ENCODE data around the gene ARID1B. TPM values are rescaled to one million over a fixed set of nuclear protein-coding genes. Genes with fewer than 3 reads are reported as not detected.

The ARID1B gene
- total RNA-seq, 5 donors from 2014 or later (not counting 1 experiment from before 2014, with no cell fraction given): 103 to 161 (median 108) TPM

- 83% methylated on average over 7 of the region's 11 CpGs for WGBS (ENCODE audit: insufficient coverage)
- no peaks in the 10 kb centered on the region for H3K4me1 ChIP-seq (ENCODE audit: control insufficient read depth in 1 of 2, extremely low read depth in 1 of 2, insufficient read depth in 2 of 2, low read length in 2 of 2)
- H3K4me3 ChIP-seq (ENCODE audit: control insufficient read depth in 1 of 2, extremely low read depth in 1 of 2, low read length in 1 of 2): no peak overlapping the region
- DNase-seq: no peak
- Mint-ChIP-seq H3K4me3 (no peak overlapping the region), H3K27ac (peak overlapping the region in 1 of 2 donors; percentile 30), H3K36me3 (peaks cover 12% of the 10 kb centered on the region), H3K4me1 (peaks cover 0 to 4% (median 0%) of the 10 kb centered on the region in 3 donors), H3K9me3 (no peaks in the 10 kb centered on the region), H3K27me3 (no peaks in the 10 kb centered on the region)
- ChIA-PET POLR2A (no interaction called here), CTCF (interaction anchor here in 1 of 2 donors (0.7 kb wide), 1 partner anchor 1384 kb away, joined by 5 read pairs; no protein-coding TSS in a partner anchor)
- peak in 1 of 4 experiments; percentile 20 for ATAC-seq (replicated peaks in 1 of 4)
- peaks cover 7 to 8% of the 10 kb centered on the region in 2 donors for H3K36me3 ChIP-seq (ENCODE audit: control insufficient read depth in 2 of 2, extremely low read depth in 1 of 2, insufficient read depth in 1 of 2, low read length in 1 of 2)
- H3K27ac ChIP-seq (ENCODE audit: low read length): no peak overlapping the region
- H3K27me3 ChIP-seq (replicated peaks in 1 of 2; ENCODE audit: control insufficient read depth in 2 of 2, extremely low read depth in 1 of 2, insufficient read depth in 2 of 2, low read length in 1 of 2): no peaks in the 10 kb centered on the region
- no peaks in the 10 kb centered on the region for H3K9me3 ChIP-seq
Observed at GRCh38 chr6:157211603-157212455, 434.7 kb downstream of the ARID1B start.

DNA sequence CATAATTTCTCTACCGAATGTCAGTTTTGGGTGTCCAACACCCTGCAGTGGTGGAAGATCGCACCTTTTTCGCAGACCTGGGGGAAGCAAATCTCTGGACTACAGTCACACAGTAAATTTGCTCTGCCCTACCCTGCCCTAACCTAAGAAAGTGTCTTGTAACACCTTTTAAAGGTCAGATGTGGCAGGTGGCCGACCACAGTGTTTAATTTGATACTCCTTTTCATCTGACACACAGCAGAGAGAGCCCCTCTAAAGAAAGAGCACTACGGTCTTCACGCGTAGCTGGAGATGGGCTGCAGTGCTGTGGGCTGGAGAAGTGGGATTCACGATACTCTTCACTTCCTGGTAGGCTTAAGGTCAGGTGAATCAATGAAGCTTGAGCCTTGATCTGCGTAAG, 436.2 kb downstream of the ARID1B start:
- Mint-ChIP-seq H3K27ac (no peak overlapping the region), H3K27me3 (no peaks in the 10 kb centered on the region), H3K4me3 (no peak overlapping the region), H3K9me3 (no peaks in the 10 kb centered on the region), H3K4me1 (peaks cover 0 to 5% (median 0%) of the 10 kb centered on the region in 3 donors), H3K36me3 (peaks cover 4% of the 10 kb centered on the region)
- Histone ChIP-seq H3K36me3 (ENCODE audit: control insufficient read depth in 2 of 2, extremely low read depth in 1 of 2, insufficient read depth in 1 of 2, low read length in 1 of 2) (peaks cover 0 to under 1% of the 10 kb centered on the region in 2 donors), H3K4me3 (ENCODE audit: control insufficient read depth in 1 of 2, extremely low read depth in 1 of 2, low read length in 1 of 2) (no peak overlapping the region), H3K9me3 (no peaks in the 10 kb centered on the region), H3K4me1 (ENCODE audit: control insufficient read depth in 1 of 2, extremely low read depth in 1 of 2, insufficient read depth in 2 of 2, low read length in 2 of 2) (no peaks in the 10 kb centered on the region), H3K27me3 (replicated peaks in 1 of 2; ENCODE audit: control insufficient read depth in 2 of 2, extremely low read depth in 1 of 2, insufficient read depth in 2 of 2, low read length in 1 of 2) (no peaks in the 10 kb centered on the region), H3K27ac (ENCODE audit: low read length) (no peak overlapping the region)
- ATAC-seq (replicated peaks in 1 of 4) (no peak), DNase-seq (no peak)
- WGBS (ENCODE audit: insufficient coverage): 96% methylated on average over 3 of the region's 9 CpGs
- ChIA-PET CTCF (no interaction called here), POLR2A (interaction anchor here (0.5 to 0.6 kb wide), 2 partner anchors 101 to 239 kb away, joined by 3 read pairs; no protein-coding TSS in a partner anchor)

DNA sequence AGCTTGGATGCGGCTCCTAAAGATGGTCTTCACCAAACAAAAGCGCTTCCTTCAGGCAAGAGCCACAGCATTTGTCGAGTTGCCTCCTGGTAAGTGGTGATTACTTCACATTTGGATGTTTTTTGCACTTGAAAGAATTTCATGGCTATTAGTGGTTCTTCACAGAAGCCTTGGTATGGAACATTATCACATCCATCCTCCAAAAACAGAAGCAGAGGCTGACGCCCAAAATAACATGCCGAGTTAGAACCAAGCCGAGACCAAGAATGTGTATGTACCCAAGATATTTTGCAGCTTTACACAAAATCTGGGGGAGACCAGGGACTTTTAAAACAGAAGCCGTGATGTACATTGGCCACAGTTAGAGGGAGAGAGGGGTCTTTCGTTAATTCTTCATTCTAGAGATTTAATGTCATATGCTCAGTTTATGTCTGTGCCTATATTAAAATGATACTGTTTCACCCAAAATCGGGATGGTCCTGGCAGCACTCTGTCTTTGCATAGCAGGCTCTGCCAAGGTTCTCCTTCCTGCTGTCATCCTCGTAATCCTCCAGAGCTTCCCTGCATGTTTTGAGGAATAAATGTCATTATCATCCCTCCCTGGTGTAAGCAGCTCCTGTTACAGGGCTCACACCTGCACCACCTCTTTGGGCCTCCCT, 436.9 kb downstream of the ARID1B start:
- POLR2A ChIA-PET: interaction anchor here in 1 of 2 donors (0.5 kb wide), 1 partner anchor 101 kb away, joined by 3 read pairs; no protein-coding TSS in a partner anchor
- 98% methylated on average over 8 of the region's 10 CpGs for WGBS (ENCODE audit: insufficient coverage)

GRCh38 chr6:157215717-157216116, 438.5 kb downstream of the ARID1B start:
- Histone ChIP-seq H3K9me3 (no peaks in the 10 kb centered on the region), H3K36me3 (ENCODE audit: control insufficient read depth in 2 of 2, extremely low read depth in 1 of 2, insufficient read depth in 1 of 2, low read length in 1 of 2) (no peaks in the 10 kb centered on the region), H3K27ac (ENCODE audit: low read length) (no peak overlapping the region), H3K27me3 (replicated peaks in 1 of 2; ENCODE audit: control insufficient read depth in 2 of 2, extremely low read depth in 1 of 2, insufficient read depth in 2 of 2, low read length in 1 of 2) (no peaks in the 10 kb centered on the region), H3K4me1 (ENCODE audit: control insufficient read depth in 1 of 2, extremely low read depth in 1 of 2, insufficient read depth in 2 of 2, low read length in 2 of 2) (peaks cover 0 to 4% of the 10 kb centered on the region in 2 experiments), H3K4me3 (ENCODE audit: control insufficient read depth in 1 of 2, extremely low read depth in 1 of 2, low read length in 1 of 2) (no peak overlapping the region)
- DNase-seq (no peak), ATAC-seq (replicated peaks in 1 of 4) (no peak)
- ChIA-PET POLR2A (interaction anchor here in 1 of 2 donors (0.6 kb wide), 1 partner anchor 402 kb away, joined by 4 read pairs; no protein-coding TSS in a partner anchor), CTCF (no interaction called here)
- WGBS (ENCODE audit: insufficient coverage): no CpG with 5 or more reads among the region's 2 CpGs
- peaks cover 4% of the 10 kb centered on the region for H3K36me3 Mint-ChIP-seq
- no peaks in the 10 kb centered on the region for H3K9me3 Mint-ChIP-seq
- peaks cover 3 to 11% (median 6%) of the 10 kb centered on the region in 3 donors for H3K4me1 Mint-ChIP-seq
- H3K27ac Mint-ChIP-seq: no peak overlapping the region
- no peaks in the 10 kb centered on the region for H3K27me3 Mint-ChIP-seq
- no peak overlapping the region for H3K4me3 Mint-ChIP-seq

More for the DNA sequence above, 436.9 kb downstream of the ARID1B start:
- no peaks in the 10 kb centered on the region for H3K9me3 ChIP-seq
- H3K4me3 Mint-ChIP-seq: no peak overlapping the region
- peaks cover 0 to 5% (median 0%) of the 10 kb centered on the region in 3 donors for H3K4me1 Mint-ChIP-seq
- peaks cover 4% of the 10 kb centered on the region for H3K36me3 Mint-ChIP-seq
- H3K9me3 Mint-ChIP-seq: no peaks in the 10 kb centered on the region
- ATAC-seq (replicated peaks in 1 of 4) (peak in 1 of 4 experiments; percentile 11), DNase-seq (no peak)
- H3K4me3 ChIP-seq (ENCODE audit: control insufficient read depth in 1 of 2, extremely low read depth in 1 of 2, low read length in 1 of 2): no peak overlapping the region
- H3K4me1 ChIP-seq (ENCODE audit: control insufficient read depth in 1 of 2, extremely low read depth in 1 of 2, insufficient read depth in 2 of 2, low read length in 2 of 2): no peaks in the 10 kb centered on the region
- no peaks in the 10 kb centered on the region for H3K36me3 ChIP-seq (ENCODE audit: control insufficient read depth in 2 of 2, extremely low read depth in 1 of 2, insufficient read depth in 1 of 2, low read length in 1 of 2)
- no peaks in the 10 kb centered on the region for H3K27me3 ChIP-seq (replicated peaks in 1 of 2; ENCODE audit: control insufficient read depth in 2 of 2, extremely low read depth in 1 of 2, insufficient read depth in 2 of 2, low read length in 1 of 2)
- H3K27ac ChIP-seq (ENCODE audit: low read length): no peak overlapping the region
- no peaks in the 10 kb centered on the region for H3K27me3 Mint-ChIP-seq
- no peak overlapping the region for H3K27ac Mint-ChIP-seq
- CTCF ChIA-PET: no interaction called here

DNA sequence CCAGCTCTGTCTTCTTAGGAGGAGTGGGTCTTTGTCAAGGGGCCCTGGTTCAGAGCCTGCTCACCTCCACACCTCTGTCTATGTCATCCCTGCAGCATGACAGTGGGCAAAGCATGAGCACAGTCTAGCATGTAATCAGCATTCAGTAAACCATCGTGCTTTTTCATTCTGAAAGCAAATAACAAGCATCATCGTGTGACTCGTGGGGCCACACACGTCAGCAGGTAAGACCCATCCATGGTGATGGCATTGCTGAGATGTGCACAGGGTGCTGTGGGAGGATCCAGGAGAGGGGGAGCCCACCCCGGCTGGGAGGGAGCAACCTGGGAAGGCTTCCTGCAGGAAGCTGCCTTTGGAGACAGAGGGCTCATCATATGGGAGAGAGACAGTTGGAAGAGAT, 439.4 kb downstream of the ARID1B start:
- no peak overlapping the region for H3K4me3 Mint-ChIP-seq
- H3K4me3 ChIP-seq (ENCODE audit: control insufficient read depth in 1 of 2, extremely low read depth in 1 of 2, low read length in 1 of 2): no peak overlapping the region
- peaks cover 0 to under 1% of the 10 kb centered on the region in 2 experiments for H3K27me3 ChIP-seq (replicated peaks in 1 of 2; ENCODE audit: control insufficient read depth in 2 of 2, extremely low read depth in 1 of 2, insufficient read depth in 2 of 2, low read length in 1 of 2)
- H3K27me3 Mint-ChIP-seq: no peaks in the 10 kb centered on the region
- H3K36me3 Mint-ChIP-seq: peaks cover 4% of the 10 kb centered on the region
- no peaks in the 10 kb centered on the region for H3K9me3 Mint-ChIP-seq
- no peak overlapping the region for H3K27ac Mint-ChIP-seq
- ATAC-seq (replicated peaks in 1 of 4) (no peak), DNase-seq (no peak)
- H3K9me3 ChIP-seq: no peaks in the 10 kb centered on the region
- ChIA-PET POLR2A (interaction anchor here in 1 of 2 donors (0.6 kb wide), 1 partner anchor 403 kb away, joined by 4 read pairs; no protein-coding TSS in a partner anchor), CTCF (no interaction called here)
- H3K36me3 ChIP-seq (ENCODE audit: control insufficient read depth in 2 of 2, extremely low read depth in 1 of 2, insufficient read depth in 1 of 2, low read length in 1 of 2): no peaks in the 10 kb centered on the region
- H3K4me1 Mint-ChIP-seq: peaks cover 11 to 20% (median 13%) of the 10 kb centered on the region in 3 donors
- no peak overlapping the region for H3K27ac ChIP-seq (ENCODE audit: low read length)
- H3K4me1 ChIP-seq (ENCODE audit: control insufficient read depth in 1 of 2, extremely low read depth in 1 of 2, insufficient read depth in 2 of 2, low read length in 2 of 2): peaks cover 1 to 12% of the 10 kb centered on the region in 2 experiments
- WGBS (ENCODE audit: insufficient coverage): 75% methylated on average over 5 of the region's 5 CpGs

GRCh38 chr6:157217198-157217893, 440.2 kb downstream of the ARID1B start:
- ChIA-PET CTCF (no interaction called here), POLR2A (no interaction called here)
- H3K4me3 ChIP-seq (ENCODE audit: control insufficient read depth in 1 of 2, extremely low read depth in 1 of 2, low read length in 1 of 2): no peak overlapping the region
- DNase-seq (no peak), ATAC-seq (replicated peaks in 1 of 4) (no peak)
- no peaks in the 10 kb centered on the region for H3K9me3 Mint-ChIP-seq
- H3K4me3 Mint-ChIP-seq: no peak overlapping the region
- H3K27ac ChIP-seq (ENCODE audit: low read length): no peak overlapping the region
- peaks cover 0 to 8% of the 10 kb centered on the region in 2 experiments for H3K27me3 ChIP-seq (replicated peaks in 1 of 2; ENCODE audit: control insufficient read depth in 2 of 2, extremely low read depth in 1 of 2, insufficient read depth in 2 of 2, low read length in 1 of 2)
- WGBS (ENCODE audit: insufficient coverage): 91% methylated on average over 20 of the region's 20 CpGs
- H3K9me3 ChIP-seq: no peaks in the 10 kb centered on the region
- no peaks in the 10 kb centered on the region for H3K27me3 Mint-ChIP-seq
- no peak overlapping the region for H3K27ac Mint-ChIP-seq
- H3K4me1 Mint-ChIP-seq: peaks cover 13 to 26% (median 20%) of the 10 kb centered on the region in 3 donors
- H3K36me3 ChIP-seq (ENCODE audit: control insufficient read depth in 2 of 2, extremely low read depth in 1 of 2, insufficient read depth in 1 of 2, low read length in 1 of 2): no peaks in the 10 kb centered on the region
- H3K36me3 Mint-ChIP-seq: peaks cover 4% of the 10 kb centered on the region
- peaks cover 7 to 20% of the 10 kb centered on the region in 2 experiments for H3K4me1 ChIP-seq (ENCODE audit: control insufficient read depth in 1 of 2, extremely low read depth in 1 of 2, insufficient read depth in 2 of 2, low read length in 2 of 2)

Data from T-cell (primary cell).